K562 treated with DMSO at 1 percent for 4 hours (cell line): ENCODE measurements around the gene TSG101. TPM values are rescaled to one million over a fixed set of nuclear protein-coding genes. Genes with fewer than 3 reads are reported as not detected.

Experiments
- total RNA-seq: library from RNA; unstranded; fragments of 300-600 nt; gene quantifications from 2 replicates; pipeline ENCODE4 v1.2.3, GENCODE V29; 2022; ENCODE audit not compliant: insufficient read depth

TSG101 gene
- total RNA-seq: 56.3 and 67.8 TPM in 2 replicates

DNA sequence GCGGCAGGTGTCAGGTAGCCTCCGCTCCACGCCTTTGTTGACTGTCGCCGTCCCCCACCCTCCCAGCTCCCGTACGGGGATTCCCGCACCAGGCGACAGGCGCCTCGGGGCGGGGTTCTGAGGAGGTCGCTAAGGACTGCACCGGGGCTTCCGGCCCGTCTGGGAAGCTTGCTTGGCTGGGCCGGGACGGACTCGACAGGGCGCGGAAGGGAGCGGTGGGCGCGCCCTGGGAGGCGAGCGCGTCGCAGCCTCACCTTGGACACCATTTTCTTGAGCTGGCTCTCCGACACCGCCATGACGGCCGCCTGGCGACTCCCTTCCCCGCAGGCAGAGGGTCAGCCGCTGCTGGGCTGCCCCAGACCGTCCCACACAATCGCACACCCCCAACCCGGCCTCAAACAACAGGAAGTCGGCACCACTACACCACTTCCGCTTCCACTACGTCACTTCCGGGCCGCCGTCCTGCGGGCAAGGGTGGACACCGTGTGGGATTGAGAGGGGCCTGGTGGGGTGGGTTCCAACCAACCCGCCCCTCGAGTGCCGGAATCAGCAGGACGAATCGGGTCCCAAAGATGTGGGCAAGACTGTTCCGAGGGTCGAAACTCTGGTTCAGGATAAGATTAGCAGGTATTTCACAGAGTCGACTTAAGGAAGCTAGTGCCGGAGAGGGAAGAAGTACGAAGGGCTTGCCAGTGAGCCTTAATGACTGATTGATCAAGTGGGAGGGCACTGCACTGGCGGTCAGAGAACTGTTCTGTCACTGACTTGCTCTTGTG lies at the start of gene TSG101:
TSG101 (minus strand) TSS at position 422 of the 776 bp plus-strand sequence; CDS start at position 296, 126 bp downstream.

DNA sequence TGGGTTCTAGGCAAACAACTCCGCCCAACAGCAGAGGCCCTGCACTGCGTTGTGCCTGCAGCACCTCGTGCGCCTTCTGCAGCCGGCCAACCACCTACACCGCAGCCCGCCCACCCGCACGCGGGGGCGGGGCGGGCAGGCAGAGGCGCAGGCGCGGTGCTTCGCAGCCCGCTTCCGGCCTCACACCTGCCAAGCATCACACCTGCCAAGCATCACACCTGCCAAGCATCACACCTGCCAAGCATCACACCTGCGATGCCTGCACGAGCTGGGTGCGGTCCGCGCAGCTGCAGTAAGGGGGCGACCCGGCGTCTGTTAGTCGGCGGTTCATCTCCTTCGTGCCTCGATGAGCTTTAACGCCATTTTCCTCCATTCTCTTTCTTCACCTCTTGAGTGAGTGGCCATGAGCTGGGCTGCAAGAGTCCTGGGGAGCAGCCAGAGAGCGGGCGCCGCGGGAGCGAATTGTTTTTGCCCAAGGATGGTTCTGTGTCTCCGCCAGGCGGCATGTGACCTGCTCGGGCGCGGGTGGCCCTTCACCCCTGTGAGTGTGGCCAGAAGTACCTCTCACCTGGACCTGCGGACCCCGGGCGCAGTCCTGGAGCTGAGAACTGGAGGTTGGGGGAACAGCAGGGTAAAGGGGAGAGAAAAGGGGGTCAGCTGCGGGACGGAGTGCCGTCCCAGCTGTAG lies 70.9 kb downstream of the TSG101 start, which contains the start of gene LDHAL6A:
LDHAL6A (plus strand) TSS at position 171 of the 687 bp plus-strand sequence. CDS start 825 bp downstream, outside the sequence.

Other genes with a start within 250 kb of the TSG101 start
- 16.9 and 17.5 TPM in 2 replicates for gene HPS5, start 204.8 kb downstream of the TSG101 start, total RNA-seq
- 36.7 and 41.5 TPM in 2 replicates for gene GTF2H1, start 204.4 kb downstream of the TSG101 start, total RNA-seq
- 278 and 282 TPM in 2 replicates for gene LDHA, start 132.4 kb downstream of the TSG101 start, total RNA-seq
- not detected in 2 replicates for gene LDHC, start 114.6 kb downstream of the TSG101 start, total RNA-seq
- gene LDHAL6A, start 71.1 kb downstream of the TSG101 start, total RNA-seq: not detected in 2 replicates
- 8.2 and 8.7 TPM in 2 replicates for gene UEVLD, start 61.8 kb upstream of the TSG101 start, total RNA-seq
- gene MISFA, start 72.8 kb upstream of the TSG101 start, total RNA-seq: not detected in 2 replicates
- 11.0 and 16.6 TPM in 2 replicates for gene SPTY2D1, start 107.4 kb upstream of the TSG101 start, total RNA-seq
- gene TMEM86A, start 171.8 kb upstream of the TSG101 start, total RNA-seq: 0.84 and 1.6 TPM in 2 replicates
- gene IGSF22, start 199.2 kb upstream of the TSG101 start, total RNA-seq: not detected in 2 replicates